ENCODE data around the gene CCNB2.
"Not testable (repeated sequence)": the region's sequence is repeated elsewhere in the genome, so short reads cannot be mapped to it uniquely, and the experiment has no call there.

Gene CCNB2

GRCh38 chr15:59104912-59105732 lies at the start of gene CCNB2:
Gene CCNB2, plus strand, starts transcription at chr15:59105146. Its CDS starts 123 bp downstream, at chr15:59105269.
- DNase-seq, result peak; percentile 97

- no peak for DNase-seq
Observed at GRCh38 chr15:59059076-59059597, 45.8 kb upstream of the CCNB2 start.

- no peak for DNase-seq
Observed at GRCh38 chr15:59060348-59060747, 44.6 kb upstream of the CCNB2 start.

GRCh38 chr15:59063042-59063441 lies 41.9 kb upstream of the CCNB2 start:
- DNase-seq, result no peak

- no peak for DNase-seq
Observed at GRCh38 chr15:59069430-59069829, 35.5 kb upstream of the CCNB2 start.

GRCh38 chr15:59074607-59075006 lies 30.3 kb upstream of the CCNB2 start:
- DNase-seq, result no peak

- no peak for DNase-seq
Observed at GRCh38 chr15:59087731-59088130, 17.2 kb upstream of the CCNB2 start.

- DNase-seq, result no peak
Observed at GRCh38 chr15:59094077-59094476, 10.9 kb upstream of the CCNB2 start.

- DNase-seq, result no peak
Observed at GRCh38 chr15:59096429-59096828, 8.5 kb upstream of the CCNB2 start.

GRCh38 chr15:59099162-59099685 lies 5.7 kb upstream of the CCNB2 start:
- no peak for DNase-seq

- DNase-seq, result no peak
Observed at GRCh38 chr15:59104602-59104911, 389 bp upstream of the CCNB2 start.

- DNase-seq, result no peak
Observed at GRCh38 chr15:59105854-59106253, 908 bp downstream of the CCNB2 start.

- DNase-seq, result no peak
Observed at GRCh38 chr15:59111251-59111650, 6.3 kb downstream of the CCNB2 start.

- DNase-seq, result no peak
Observed at GRCh38 chr15:59115047-59115446, 10.1 kb downstream of the CCNB2 start.

- DNase-seq, result no peak
Observed at GRCh38 chr15:59116141-59116540, 11.2 kb downstream of the CCNB2 start.

GRCh38 chr15:59116771-59117170 lies 11.8 kb downstream of the CCNB2 start:
- no peak for DNase-seq

GRCh38 chr15:59119625-59120024 lies 14.7 kb downstream of the CCNB2 start:
- no peak for DNase-seq

GRCh38 chr15:59120937-59121336 lies 16.0 kb downstream of the CCNB2 start:
- DNase-seq, result no peak

GRCh38 chr15:59124261-59124660 lies 19.3 kb downstream of the CCNB2 start:
- no peak for DNase-seq

GRCh38 chr15:59125683-59126082 lies 20.7 kb downstream of the CCNB2 start:
- not testable (repeated sequence) for DNase-seq

- not testable (repeated sequence) for DNase-seq
Observed at GRCh38 chr15:59127255-59127654, 22.3 kb downstream of the CCNB2 start.

- no peak for DNase-seq
Observed at GRCh38 chr15:59131456-59131855, 26.5 kb downstream of the CCNB2 start.

- DNase-seq, result no peak
Observed at GRCh38 chr15:59131969-59132562, 27.1 kb downstream of the CCNB2 start.

- DNase-seq, result no peak
Observed at GRCh38 chr15:59133929-59134427, 29.0 kb downstream of the CCNB2 start.
